HT-29 (cell line): ENCODE data around the gene PBRM1. TPM values are rescaled to one million over a fixed set of nuclear protein-coding genes. Genes with fewer than 3 reads are reported as not detected.
"Not testable (repeated sequence)": the region's sequence is repeated elsewhere in the genome, so short reads cannot be mapped to it uniquely, and the experiment has no call there.

Experiments
- DNase-seq: peaks from one replicate; pipeline ENCODE4 v3.0.0-alpha.2; 2015; ENCODE audit warnings: low spot score
- total RNA-seq: library from RNA; depleted of rRNA; stranded (reverse); fragments of >200 nt; shearing (Covaris generic); gene quantifications from 2 replicates; pipeline ENCODE4 v1.2.3, GENCODE V29; 2014

Gene PBRM1
- total RNA-seq, 1 experiment from 2014 or later, result 27.6 TPM

- DNase-seq, result peak; percentile 44
Measured at GRCh38 chr3:52704611-52705437, 19.1 kb upstream of the PBRM1 start.

GRCh38 chr3:52703341-52703740 lies 17.6 kb upstream of the PBRM1 start:
- DNase-seq, result no peak

- DNase-seq, result no peak
Measured at GRCh38 chr3:52697632-52697965, 11.9 kb upstream of the PBRM1 start.

GRCh38 chr3:52696830-52697631 lies 11.3 kb upstream of the PBRM1 start:
- DNase-seq, result no peak

- no peak for DNase-seq
Measured at GRCh38 chr3:52695798-52696671, 10.3 kb upstream of the PBRM1 start.

GRCh38 chr3:52694528-52695189 lies 8.9 kb upstream of the PBRM1 start:
- no peak for DNase-seq

- no peak for DNase-seq
Measured at GRCh38 chr3:52693071-52693470, 7.4 kb upstream of the PBRM1 start.

GRCh38 chr3:52690560-52690959 lies 4.8 kb upstream of the PBRM1 start:
- no peak for DNase-seq

GRCh38 chr3:52689151-52689550 lies 3.4 kb upstream of the PBRM1 start:
- no peak for DNase-seq

GRCh38 chr3:52688266-52688665 lies 2.6 kb upstream of the PBRM1 start:
- no peak for DNase-seq

GRCh38 chr3:52685285-52685708 lies 416 bp downstream of the PBRM1 start:
- DNase-seq, result peak; percentile 77

- DNase-seq, result no peak
Measured at GRCh38 chr3:52684184-52684583, 1.5 kb downstream of the PBRM1 start.

GRCh38 chr3:52683611-52684010 lies 2.1 kb downstream of the PBRM1 start:
- no peak for DNase-seq

- DNase-seq, result no peak
Measured at GRCh38 chr3:52682016-52682415, 3.7 kb downstream of the PBRM1 start.

- no peak for DNase-seq
Measured at GRCh38 chr3:52681596-52681995, 4.1 kb downstream of the PBRM1 start.

- no peak for DNase-seq
Measured at GRCh38 chr3:52679811-52680210, 5.9 kb downstream of the PBRM1 start.

GRCh38 chr3:52679199-52679538 lies 6.5 kb downstream of the PBRM1 start:
- no peak for DNase-seq

- DNase-seq, result no peak
Measured at GRCh38 chr3:52678265-52679198, 7.2 kb downstream of the PBRM1 start.

GRCh38 chr3:52676201-52676600 lies 9.5 kb downstream of the PBRM1 start:
- DNase-seq, result not testable (repeated sequence)

GRCh38 chr3:52671676-52672075 lies 14.0 kb downstream of the PBRM1 start:
- no peak for DNase-seq
